Lung (tissue), 12 donors: ENCODE measurements around the gene PCDH9. TPM values are rescaled to one million over a fixed set of nuclear protein-coding genes. Genes with fewer than 3 reads are reported as not detected.

ENCODE experiments used
- ATAC-seq: fragments of 200-7000 bp; cut with Tn5 transposase; one replicate; pipeline ENCODE4 v1.9.1; 2020; ENCODE audit warnings: moderate number of reproducible peaks; ENCODE audit not compliant: insufficient read depth, low FRiP score
- DNase-seq, 3 donors: peaks; one replicate each; pipeline ENCODE4 v3.0.0-alpha.2; 2013 to 2017
- H3K27ac ChIP-seq, 2 donors: one replicate each; pipeline ENCODE4 v1.5.1; 2013; ENCODE audit warnings: mild to moderate bottlenecking in 2 of 2, moderate library complexity in 2 of 2, control low read depth in 1 of 2, inconsistent platforms in 1 of 2, low read depth in 1 of 2, low read length in 1 of 2
- H3K27me3 ChIP-seq, 3 donors: one replicate each; pipeline ENCODE4 v1.5.1; 2013; ENCODE audit warnings: low read length in 2 of 3; ENCODE audit not compliant: control insufficient read depth in 3 of 3, insufficient read depth in 3 of 3
- H3K36me3 ChIP-seq, 4 donors: one replicate each; pipeline ENCODE4 v1.5.1; 2013; ENCODE audit warnings: low read length in 4 of 4, mild to moderate bottlenecking in 1 of 4, moderate library complexity in 1 of 4; ENCODE audit not compliant: control insufficient read depth in 4 of 4, insufficient read depth in 4 of 4
- H3K4me1 ChIP-seq, 5 donors: one replicate each; pipeline ENCODE4 v1.5.1; 2013; ENCODE audit warnings: low read length in 5 of 5, mild to moderate bottlenecking in 2 of 5, moderate library complexity in 1 of 5; ENCODE audit not compliant: control insufficient read depth in 5 of 5, insufficient read depth in 5 of 5
- H3K4me3 ChIP-seq: one replicate; pipeline ENCODE4 v1.5.1; 2013; ENCODE audit warnings: mild to moderate bottlenecking, control low read depth, moderate library complexity
- H3K9ac ChIP-seq, 2 donors: one replicate each; pipeline ENCODE4 v1.5.1; 2013; ENCODE audit warnings: low read length in 2 of 2, control low read depth in 1 of 2; ENCODE audit not compliant: insufficient read depth in 1 of 2
- H3K9me3 ChIP-seq, 4 donors: one replicate each; pipeline ENCODE4 v1.5.1; 2013; ENCODE audit warnings: low read length in 3 of 4, mild to moderate bottlenecking in 1 of 4, moderate library complexity in 1 of 4; ENCODE audit not compliant: control insufficient read depth in 4 of 4, insufficient read depth in 3 of 4
- CTCF ChIP-seq: IDR thresholded peaks from 2 replicates; pipeline ENCODE4 v1.5.1; 2012; ENCODE audit warnings: mild to moderate bottlenecking; ENCODE audit errors: control extremely low read depth, extremely low read depth
- WGBS, 2 donors: extraction: QIAGEN DNeasy Blood & Tissue Kit; methylation state at CpG; one replicate each; pipeline ENCODE4 v1.1.7; 2013; 5-methylcytosine and 5-hydroxymethylcytosine counted together
- polyA plus RNA-seq, 2 donors: library from polyadenylated mRNA; stranded (reverse); fragments of 200-250 nt; gene quantifications; one replicate each; pipeline ENCODE4 v1.2.1, GENCODE V29; 2013
- total RNA-seq, 2 donors: library from RNA; depleted of rRNA in 1 of 2; stranded (reverse); fragments of >200 nt in 1 of 2; gene quantifications; one replicate each; pipeline ENCODE4 v1.2.1, GENCODE V29; 2014 to 2021
- donor health status: control.
- donor health status: control.
- donor health status: Bipolar disorder and iron deficiency.
- donor health status: healthy.
- donor health status: DM: yes; HTN: yes; CAD: no.

PCDH9 gene
- total and polyA plus RNA-seq, 4 donors = 0.68 to 22.2 (median 4.1) TPM

DNA sequence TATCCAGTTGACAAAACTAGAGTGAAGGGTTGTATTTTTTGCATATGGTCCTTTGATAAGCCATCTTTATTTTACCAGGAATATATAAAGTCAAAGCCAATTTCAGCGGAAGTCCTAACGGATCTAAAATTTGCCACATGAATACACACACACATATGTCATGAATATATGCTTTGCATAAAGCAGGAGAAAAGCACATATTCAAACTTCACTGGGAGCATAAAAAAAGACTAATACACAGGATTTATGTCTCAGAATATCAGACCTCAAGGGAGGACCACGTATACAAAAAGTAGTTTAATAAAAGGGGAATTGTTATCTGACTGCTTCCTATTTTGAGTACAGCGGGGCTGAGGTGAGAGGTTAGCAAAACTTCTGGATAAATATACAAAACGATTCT lies 308.7 kb downstream of the PCDH9 start:
- Histone ChIP-seq H3K36me3 (no peaks in the 10 kb centered on the region), H3K9ac (no peak overlapping the region), H3K4me1 (no peaks in the 10 kb centered on the region), H3K27me3 (no peaks in the 10 kb centered on the region), H3K4me3 (no peak overlapping the region), H3K27ac (no peak overlapping the region), H3K9me3 (no peaks in the 10 kb centered on the region)
- 71 to 77% methylated on average over 5 of the region's 5 CpGs for WGBS, 2 donors
- ATAC-seq = no peak
- DNase-seq = no peak
- TF ChIP-seq CTCF = no peak

DNA sequence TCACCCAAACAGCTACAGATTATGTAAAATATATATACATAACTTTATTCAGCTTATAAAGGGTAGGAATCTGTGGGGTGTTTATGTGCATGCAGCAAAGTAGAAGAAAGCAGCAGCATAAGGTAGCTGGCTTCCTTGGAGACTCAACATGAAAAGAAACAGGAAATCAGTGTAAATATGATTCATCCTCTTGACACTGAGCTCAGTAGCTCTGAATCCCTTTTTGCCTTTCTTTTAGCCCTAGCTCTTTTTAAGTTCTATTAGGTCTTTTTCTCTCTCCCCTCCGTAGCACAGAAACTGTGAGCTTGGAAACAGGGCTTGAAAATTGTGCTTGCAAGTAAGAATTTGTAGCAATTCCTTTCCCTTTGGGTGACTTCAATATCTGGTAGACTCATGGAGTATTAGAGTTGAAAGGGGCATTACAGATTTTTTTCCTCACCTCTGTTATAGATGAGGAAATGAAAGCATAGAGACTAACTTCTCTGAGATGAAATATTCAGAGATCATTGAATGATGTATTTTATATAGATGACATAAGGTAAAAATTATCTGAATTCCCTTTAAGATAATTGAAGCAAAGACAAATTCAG lies 314.4 kb downstream of the PCDH9 start:
- Histone ChIP-seq H3K4me3 (no peak overlapping the region), H3K9me3 (no peaks in the 10 kb centered on the region), H3K4me1 (no peaks in the 10 kb centered on the region), H3K9ac (no peak overlapping the region), H3K27me3 (no peaks in the 10 kb centered on the region), H3K27ac (no peak overlapping the region), H3K36me3 (no peaks in the 10 kb centered on the region)
- no peak for TF ChIP-seq CTCF
- DNase-seq (no peak), ATAC-seq (no peak)
- WGBS, 2 donors = 81 to 84% methylated on average over 1 of the region's 1 CpG

DNA sequence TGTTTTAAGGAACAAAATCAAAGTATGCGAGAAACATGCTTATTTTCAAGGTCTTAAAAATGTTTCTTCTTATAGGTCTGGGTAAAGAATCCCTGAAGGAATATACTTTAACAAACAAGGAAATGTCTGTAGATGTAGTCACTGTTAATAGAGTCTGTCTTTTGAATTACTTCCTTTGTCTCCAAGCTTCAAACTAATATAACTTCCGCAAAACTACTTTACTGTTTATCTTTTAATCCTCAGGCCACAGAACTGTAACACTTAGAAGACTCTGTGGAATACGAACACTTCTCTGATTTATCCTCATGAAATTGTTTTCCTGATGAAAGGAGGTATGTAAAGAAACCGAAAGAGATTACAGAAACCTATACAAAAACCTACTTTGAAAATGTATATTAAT lies 316.0 kb downstream of the PCDH9 start:
- Histone ChIP-seq H3K27me3 (no peaks in the 10 kb centered on the region), H3K4me3 (no peak overlapping the region), H3K9ac (no peak overlapping the region), H3K9me3 (no peaks in the 10 kb centered on the region), H3K27ac (no peak overlapping the region), H3K4me1 (no peaks in the 10 kb centered on the region), H3K36me3 (no peaks in the 10 kb centered on the region)
- no peak for ATAC-seq
- TF ChIP-seq CTCF = no peak
- 67 to 68% methylated on average over 4 of the region's 4 CpGs for WGBS, 2 donors
- DNase-seq = no peak

DNA sequence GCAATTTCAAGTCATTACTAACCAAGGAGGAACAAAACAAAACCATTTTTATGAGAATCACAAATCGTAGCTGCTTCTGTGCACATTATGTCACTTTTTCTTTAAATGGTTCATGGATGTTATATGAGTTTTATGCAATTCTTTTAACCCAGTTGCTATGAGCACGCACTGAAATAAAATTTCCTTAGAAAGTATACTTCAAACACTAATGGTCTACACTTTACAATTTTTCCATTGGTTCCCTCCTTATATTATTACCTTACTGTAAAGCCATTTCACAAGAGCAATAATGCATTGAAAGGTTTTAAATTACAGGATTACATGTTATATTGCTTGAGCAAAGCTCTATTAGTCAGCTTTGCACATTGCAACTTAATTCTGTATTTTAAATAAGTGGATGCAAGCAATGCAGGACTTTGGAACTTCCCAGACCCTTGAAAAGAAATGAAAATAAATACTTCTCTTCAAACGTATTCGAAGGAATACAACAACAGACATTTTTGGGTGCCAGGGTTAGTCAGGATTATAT lies 318.7 kb downstream of the PCDH9 start:
- Histone ChIP-seq H3K4me1 (no peaks in the 10 kb centered on the region), H3K27me3 (no peaks in the 10 kb centered on the region), H3K9me3 (no peaks in the 10 kb centered on the region), H3K36me3 (no peaks in the 10 kb centered on the region), H3K9ac (no peak overlapping the region), H3K4me3 (no peak overlapping the region), H3K27ac (no peak overlapping the region)
- ATAC-seq (no peak), DNase-seq (no peak)
- no peak for TF ChIP-seq CTCF
- 91 to 92% methylated on average over 4 of the region's 4 CpGs for WGBS, 2 donors
